ENCODE measurements around the gene SFSWAP.
"Not testable (repeated sequence)": the region's sequence is repeated elsewhere in the genome, so short reads cannot be mapped to it uniquely, and the experiment has no call there.

SFSWAP gene

DNA sequence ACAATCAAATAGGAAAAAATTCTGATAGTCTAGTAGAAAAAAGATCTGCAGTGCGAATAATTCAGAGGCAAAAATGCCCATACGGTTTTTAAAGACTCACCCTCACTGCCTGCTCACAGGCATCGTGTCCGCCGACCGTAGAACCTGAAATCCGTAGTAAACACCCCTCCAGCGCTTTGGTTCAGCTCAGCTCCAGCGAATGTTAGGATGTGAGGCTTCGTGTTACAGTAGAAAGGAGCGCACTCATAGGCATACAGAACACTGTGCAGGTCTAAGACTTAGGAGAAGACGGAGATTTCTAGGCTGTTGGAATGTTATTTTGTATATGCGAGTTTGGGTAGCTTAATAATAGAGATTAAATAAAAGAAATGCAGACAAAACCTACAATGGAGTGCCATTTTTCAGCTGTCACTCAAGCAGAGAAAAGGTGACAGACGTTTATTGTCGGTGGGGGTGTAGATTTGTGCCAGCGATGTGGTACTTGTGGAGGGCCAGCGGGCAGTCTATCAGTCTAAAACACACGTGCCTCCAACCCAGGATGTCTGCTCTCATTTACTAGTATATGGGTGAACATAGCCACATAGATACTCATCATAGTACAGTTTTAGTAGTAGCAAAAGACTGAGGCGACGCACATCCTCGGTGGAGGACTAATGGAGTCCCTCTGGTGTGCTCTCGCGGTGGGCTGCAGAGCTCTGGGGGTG is 25.7 kb downstream of the SFSWAP start:
- no peak for DNase-seq

DNA sequence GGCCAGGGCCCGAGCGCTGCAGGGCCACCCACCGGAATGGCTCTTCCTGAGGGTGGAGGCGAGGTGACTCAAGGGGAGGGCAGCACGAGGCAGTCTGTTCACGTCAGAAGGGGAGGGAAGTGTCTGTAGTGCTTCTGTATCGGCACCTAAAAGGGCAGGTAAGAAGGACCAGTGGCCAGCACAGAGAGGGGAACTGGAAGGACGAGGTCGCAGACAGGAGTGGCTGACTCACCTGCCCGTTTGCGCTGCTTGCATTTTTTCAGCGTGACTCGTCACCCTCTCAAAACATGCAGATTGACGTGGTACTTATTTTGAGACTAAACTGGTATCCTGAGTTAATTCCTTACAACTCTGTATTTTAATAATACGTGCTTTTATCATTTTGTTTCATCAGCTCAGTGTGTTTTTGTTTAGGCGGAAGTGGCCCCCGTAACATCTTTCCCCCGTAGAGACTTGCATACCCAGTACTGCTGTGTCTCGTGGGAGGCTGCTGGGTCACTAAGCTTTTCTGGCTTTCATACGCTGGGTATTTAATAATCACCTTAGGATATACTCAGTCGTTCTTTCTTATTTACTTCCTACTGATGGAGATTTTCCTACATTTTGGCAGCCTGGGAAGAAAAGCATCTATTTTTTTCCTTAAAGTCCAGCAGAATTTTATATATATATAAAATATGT is 26.4 kb downstream of the SFSWAP start:
- peak; percentile 25 for DNase-seq

DNA sequence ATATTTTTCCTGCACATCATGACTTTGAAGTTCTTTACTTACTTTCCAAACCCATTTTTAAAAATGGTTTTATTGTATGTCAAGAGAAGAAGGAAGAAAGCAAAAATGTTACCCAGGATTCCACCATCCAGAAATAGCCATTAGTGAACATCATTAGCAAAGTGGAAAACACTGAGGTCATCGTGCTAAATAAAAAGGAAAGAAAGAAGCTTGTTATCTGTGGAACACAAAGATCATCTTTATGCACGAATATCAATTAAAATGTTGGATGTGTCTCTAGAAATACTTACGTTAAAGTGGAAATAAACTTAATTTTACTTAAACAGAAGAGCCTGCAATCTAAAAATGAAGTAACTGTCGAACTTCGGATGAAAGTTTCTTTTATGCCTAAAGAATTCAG is 27.3 kb downstream of the SFSWAP start:
- DNase-seq, result no peak

DNA sequence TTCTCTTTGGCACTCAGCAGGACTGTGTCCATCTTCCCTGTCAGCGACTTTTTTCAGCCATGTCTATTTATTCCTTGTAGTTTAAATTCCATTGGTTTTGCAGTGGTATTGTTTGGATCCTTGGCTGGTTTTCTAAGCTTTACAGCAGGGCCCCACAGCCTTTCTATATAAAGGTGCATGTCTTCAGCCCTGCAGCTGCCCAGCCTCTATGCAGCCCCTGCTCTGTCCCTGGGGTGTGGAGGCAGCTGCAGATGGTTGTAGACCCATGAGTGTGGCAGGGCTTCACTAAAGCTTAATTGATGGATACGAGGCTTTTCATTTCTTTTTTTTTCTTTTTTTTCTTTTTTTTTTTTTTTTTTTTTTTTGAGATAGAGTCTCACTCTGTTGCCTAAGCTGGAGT is 29.7 kb downstream of the SFSWAP start:
- DNase-seq, result no peak

DNA sequence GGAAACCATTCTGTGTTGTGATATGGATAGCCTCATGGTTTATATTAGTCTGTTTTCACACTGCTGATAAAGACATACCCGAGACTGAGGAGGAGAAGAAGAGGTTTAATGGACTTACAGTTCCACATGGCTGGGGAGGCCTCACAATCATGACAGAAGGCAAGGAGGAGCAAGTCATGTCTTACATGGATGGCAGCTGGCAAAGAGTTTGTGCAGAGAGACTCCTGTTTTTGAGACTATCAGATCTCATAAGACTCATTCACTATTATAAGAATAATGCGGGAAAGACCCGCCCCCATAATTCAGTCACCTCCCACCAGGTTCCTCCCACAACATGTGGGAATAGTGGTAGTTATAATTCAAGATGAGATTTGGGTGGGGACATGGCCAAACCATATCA is 31.9 kb downstream of the SFSWAP start:
- DNase-seq, result not testable (repeated sequence)

DNA sequence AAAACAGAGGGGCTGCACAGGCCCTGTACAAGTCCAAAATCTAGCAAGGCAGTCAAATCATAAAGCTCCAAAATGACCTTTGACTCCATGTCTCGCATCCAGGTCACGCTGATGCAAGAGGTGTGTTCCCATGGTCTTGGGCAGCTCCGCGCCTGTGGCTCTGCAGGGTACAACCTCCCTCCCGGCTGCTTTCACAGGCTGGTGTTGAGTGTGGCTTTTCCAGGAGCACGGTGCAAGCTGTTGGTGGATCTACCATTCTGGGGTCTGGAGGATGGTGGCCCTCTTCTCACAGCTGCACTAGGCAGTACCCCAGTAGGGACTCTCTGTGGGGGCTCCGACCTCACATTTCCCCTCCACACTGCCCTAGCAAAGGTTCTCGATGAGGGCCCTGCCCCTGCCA is 32.5 kb downstream of the SFSWAP start:
- DNase-seq, result not testable (repeated sequence)

DNA sequence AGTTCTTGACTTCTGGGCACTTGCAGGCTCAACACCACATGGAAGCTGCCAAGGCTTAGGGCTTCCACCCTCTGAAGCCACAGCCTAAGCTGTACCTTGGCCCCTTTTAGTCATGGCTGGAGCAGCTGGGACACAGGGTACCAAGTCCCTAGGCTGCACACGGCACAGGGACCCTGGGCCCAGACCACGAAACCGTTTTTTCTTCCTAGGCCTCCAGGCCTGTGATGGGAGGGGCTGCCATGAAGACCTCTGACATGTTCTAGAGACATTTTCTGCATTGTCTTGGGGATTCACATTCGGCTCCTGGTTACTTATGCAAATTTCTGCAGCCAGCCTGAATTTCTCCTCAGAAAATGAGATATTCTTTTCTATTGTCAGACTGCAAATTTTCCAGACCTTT is 33.0 kb downstream of the SFSWAP start:
- not testable (repeated sequence) for DNase-seq

DNA sequence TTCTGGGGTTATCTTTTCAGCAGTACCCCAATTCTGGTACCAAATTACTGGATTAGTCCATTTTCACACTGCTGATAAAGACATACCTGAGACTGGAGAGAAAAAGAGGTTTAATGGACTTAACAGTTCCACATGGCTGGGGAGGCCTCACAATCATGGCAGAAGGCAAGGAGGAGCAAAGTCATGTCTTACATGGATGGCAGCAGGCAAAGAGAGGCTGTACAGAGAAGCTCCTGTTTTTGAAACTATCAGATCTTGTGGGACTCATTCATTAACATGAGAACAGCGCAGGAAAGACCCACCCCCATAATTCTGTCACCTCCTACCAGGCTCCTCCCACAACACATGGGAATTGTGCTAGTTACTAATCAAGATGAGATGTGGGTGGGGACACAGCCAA is 33.8 kb downstream of the SFSWAP start:
- not testable (repeated sequence) for DNase-seq

DNA sequence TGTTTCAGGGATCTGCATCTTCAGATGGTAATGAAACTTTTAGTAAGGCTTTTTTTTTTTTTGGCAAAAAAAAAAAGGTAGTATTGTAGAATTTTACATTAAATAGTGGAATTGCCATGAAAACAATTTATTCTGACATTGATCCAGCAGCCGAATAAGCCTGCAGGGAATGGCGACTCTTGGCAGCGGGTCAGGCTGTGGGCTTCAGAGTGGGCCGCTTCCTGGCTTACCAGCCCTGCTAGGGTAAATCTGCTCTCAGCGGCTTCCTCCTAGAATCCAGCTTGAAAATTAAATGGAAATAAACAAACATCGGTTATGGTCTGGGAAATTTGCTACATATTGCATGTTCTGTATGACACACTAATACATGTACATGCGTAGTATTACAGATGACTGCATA is 34.8 kb downstream of the SFSWAP start:
- no peak for DNase-seq

DNA sequence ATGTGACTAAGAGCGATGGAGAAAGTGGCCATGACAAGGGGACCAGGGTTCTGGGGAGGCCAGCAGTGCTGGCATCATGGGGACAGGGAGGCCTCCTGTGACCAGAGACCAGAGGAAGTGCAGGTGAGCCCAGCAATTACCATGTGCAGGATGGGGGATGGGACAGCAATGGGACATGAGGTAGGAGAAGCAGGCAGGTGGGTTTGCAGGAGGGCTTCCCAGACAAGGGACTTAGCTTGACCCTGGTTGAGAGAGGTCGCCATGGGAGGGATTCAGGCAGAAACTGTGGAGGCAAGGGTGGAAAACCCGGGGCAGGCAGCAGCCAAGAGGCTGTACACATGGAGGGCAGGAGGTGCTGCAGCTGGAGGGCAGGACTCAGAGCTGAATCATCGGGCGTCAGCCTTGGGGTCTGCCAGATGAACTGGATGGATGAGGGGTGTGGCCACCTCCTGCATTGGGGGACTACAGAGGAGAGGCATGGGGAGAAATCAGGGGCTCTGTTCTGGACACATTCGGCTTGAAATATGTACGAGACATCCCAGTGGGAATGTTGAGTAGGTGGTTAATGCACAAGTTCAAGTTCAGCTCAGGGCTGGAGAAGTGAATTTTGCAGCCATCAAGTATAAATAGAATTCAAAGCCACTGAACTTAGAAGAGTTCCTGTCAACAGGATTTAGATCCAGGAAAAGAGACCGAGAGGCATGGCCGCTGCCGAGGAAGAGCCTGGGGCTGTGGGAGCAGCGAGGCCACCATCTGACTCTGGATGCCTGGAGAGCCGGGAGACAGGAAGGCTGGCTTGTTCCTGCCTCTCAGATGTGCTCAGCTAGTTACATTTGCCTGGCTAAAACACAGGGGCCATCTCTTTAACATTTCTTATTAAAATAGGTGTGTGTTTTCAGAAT is 36.6 kb downstream of the SFSWAP start:
- DNase-seq, result no peak

DNA sequence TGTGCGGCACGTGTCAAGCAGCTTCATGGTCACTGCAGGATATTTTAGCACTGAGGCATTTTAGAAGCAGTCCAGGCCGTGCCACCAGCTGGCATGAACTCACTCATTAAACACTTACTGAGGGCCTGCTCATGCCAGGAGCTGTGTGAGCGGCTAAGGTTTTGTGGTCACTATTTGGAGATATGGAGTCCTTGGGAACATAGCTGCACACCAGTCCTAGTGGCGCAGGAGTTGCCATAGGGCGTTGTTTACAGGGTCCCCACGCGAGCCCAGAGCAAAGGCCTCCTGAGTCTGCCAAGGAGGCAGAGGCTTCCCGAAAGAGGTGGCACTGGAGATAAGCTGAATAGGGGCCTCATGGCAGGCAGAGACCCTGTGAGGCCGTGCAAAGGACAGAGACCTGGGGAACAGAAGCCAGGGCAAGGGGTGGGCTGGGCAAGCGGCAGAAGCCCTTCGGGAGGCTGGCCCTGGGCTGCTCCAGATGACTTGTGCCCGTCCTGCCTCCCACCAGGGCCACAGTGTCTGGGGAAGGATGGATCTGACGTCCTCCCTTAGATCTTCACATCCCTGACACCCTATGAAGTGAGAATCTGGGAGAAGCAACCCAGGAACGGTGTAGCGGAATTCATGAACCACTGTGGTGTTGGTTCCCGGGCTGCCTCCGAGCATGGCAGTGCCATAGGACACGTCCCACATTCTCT is 38.9 kb downstream of the SFSWAP start:
- DNase-seq, result no peak

DNA sequence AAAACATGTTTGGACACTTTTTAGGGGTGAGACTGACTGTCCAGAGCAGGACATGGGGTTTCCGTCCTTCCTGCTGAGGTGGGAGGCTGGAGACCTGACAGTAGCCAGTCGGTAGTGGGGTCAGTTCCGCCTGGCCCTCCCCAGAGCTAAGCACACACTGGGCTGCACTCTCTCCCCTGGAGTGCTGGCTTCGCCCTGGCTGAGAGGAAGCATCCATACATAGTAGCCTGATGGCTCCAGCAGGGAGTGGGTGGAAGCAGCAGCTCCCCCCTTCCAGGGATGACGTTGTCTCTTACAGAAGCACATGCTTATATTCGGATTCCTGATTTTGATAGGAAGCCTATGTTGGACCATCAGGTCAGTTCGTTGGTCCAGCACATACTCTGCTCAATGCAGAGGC is 40.4 kb downstream of the SFSWAP start:
- no peak for DNase-seq

DNA sequence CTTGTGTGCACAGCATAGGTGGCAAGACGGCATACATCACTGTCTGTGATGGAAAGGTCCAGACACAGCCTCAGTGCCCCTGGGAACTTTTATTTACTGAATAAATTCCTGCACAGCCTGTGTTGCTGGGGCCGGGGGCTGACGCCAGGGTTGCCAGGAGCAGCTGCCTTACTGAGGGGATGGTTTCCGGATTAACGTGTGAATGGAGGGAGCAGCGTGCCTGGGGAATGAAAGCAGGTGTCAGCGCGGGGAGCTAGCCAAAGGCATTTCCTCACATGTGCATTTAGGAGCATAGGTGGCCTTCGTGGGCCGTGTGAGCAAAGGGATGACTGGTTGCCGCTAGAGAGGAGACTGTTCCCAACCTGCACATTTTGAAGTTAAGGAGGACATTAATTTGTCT is 41.6 kb downstream of the SFSWAP start:
- no peak for DNase-seq

DNA sequence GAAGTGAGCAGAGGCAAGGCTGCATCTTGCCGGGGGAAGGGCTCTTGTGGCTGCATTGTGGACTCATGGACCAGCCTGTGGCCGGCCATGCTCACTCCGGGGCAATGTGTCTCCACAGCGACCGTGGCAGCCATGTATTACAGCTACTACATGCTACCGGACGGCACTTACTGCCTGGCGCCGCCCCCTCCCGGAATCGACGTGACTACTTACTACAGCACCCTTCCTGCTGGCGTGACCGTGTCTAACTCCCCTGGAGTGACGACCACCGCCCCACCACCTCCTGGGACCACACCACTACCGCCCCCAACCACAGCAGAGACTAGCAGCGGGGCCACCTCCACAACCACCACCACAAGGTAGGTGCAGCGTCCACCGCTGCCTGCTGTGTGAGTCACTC is 42.1 kb downstream of the SFSWAP start:
- no peak for DNase-seq

DNA sequence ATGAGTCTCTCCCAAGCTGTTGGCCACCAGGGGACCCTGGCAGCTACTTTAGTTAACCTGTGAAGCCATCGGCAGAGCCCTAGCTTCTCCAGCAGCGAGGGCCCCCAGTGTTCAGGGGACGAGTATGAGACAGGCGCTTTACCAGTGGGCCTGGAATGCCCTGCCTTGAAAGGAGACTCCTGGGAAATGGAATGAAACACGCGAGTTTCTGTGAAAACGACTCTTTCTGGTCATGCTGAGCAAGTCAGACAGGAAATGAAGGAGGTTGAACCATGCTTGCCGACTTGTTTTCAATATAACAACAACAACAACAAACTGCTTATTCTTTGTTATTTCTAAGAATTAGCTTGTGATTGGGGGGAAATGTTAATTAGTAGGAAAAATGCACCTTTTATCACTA is 42.9 kb downstream of the SFSWAP start:
- DNase-seq, result no peak

DNA sequence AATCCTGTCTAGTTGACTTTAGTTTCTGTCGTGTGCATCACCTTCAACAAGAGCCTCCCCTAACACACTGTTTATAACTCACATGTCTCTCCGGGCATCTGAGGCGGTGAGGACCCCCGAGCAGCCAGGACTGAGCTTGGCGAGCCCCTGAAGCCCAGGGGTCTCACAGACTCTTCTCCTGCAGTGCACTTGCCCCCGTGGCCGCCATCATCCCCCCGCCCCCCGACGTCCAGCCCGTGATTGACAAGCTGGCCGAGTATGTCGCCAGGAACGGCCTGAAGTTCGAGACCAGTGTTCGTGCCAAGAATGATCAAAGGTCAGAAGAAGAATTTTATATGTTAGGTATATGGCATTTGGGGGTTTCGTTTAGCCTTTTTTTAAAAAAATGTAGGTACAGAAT is 43.3 kb downstream of the SFSWAP start:
- DNase-seq, result no peak

DNA sequence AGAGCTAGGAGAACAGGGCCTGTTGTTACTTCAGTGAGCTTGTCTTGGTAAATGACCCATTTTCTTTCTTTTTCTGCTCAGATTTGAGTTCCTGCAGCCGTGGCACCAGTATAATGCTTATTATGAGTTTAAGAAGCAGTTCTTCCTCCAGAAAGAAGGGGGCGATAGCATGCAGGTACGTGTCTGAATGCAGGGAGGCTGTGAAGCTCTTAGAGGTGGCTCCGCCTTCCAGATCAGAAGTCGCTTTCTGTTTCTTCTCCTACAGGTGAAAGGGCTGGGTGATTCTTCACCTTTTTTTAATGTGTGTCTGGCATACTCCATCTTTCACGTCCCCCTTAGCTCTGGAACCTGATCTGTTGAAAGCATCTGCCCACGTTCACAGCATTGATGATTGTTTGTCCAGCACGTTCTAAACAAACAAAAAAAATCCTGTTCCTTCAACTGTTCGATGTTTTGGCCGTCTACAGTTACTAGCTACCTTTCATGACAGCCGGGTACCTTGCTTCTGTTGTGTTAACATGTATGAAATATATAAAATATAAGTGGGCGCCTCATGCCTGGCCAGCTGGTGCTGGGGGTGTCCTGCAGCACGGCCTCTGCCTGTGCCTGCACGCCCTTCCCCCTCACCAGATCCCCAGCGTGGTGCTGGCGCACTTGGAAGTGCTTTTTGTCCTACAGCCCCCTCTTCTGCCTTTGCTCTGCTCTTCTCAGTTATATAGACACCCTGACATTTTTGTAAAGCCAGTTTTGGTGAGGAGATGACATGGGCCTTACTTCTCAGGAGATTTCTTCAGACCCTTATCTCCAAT is 44.6 kb downstream of the SFSWAP start:
- peak; percentile 20 for DNase-seq

DNA sequence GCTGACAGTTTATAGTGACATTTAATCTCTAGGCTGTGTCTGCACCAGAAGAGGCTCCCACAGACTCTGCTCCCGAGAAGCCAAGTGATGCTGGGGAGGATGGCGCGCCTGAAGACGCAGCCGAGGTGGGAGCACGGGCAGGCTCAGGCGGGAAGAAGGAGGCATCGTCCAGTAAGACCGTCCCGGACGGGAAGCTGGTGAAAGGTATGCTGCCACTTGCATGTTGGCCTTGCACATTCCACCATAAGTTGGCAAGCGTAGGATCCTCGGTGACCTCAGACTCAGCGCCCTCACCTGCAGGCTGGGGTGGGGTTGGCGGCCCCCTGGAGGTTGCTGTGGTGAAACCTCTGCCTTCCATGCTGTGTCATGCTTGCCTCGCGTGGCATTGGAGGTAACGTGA is 45.6 kb downstream of the SFSWAP start:
- no peak for DNase-seq

DNA sequence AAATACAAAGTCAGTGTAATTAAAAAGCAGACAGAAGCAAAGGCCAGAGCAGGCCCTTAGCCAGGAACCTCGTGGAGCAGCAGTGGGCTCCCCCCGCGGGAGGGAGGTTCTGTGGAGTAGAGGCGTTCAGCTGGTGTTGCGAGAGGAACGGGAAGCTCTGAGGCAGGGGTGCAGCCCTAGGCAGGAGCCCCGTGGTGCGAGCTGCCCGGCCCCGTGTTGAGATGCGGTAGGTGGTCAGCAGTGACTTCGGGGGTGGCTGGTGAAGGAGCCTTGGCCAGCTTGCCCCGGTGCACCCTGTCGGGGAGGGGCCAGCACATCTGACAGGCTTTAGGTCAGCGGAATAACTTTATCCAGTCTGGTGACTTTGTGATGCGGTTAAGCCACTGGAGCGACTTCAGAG is 46.2 kb downstream of the SFSWAP start:
- no peak for DNase-seq

DNA sequence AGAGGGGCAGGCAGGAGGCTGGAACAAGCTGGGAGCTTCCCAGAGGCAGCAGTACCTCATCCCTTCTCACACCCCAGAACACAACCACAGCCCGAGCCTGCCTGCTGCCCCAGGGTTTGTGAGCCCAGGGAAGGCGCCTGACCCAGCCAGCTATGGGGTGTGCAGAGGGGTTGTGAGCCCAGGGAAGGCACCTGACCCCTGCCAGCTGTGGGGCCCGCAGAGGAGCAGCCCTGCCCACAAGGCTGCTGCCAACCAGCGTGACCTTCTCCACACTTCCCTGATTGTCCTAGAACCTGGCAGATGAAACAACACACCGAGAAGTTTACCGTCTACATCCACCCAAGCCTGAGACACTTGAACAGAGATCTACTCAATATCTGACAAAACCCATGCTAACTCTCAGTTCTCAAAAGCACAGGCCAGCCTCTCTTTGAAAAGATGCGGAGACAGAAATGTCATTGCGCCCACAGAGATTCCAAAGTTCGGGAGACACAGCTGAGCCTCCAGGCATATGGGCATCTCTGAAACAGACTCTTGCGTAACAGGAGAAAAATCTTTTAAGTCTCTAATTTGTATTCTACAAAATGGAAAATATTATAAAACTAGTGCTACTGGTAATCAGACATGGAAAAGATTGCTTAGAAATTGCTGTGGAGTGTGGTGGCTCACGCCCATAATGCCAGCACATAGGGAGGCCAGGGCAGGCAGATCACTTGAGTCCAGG is 47.3 kb downstream of the SFSWAP start:
- no peak for DNase-seq

DNA sequence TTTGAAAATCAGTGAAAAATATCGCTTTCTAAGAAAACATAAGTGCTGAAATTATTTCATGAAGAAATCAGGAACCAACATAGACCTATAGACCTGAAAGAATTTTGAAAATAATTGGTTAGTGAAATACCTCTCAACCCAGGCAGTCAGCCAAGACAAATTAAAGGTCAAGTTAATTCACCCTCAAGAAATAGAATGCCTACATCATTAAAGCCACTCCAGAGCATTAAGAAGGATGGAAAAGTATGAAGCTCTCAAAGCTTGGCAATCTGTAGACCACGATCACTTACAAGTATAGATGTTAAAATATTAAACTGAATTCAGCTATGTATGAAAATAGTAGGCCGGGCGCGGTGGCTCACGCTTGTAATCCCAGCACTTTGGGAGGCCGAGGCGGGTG is 48.3 kb downstream of the SFSWAP start:
- DNase-seq, result no peak

Data from fibroblast of skin of scalp (primary cell).